ENCODE data around the gene MYL11.
"Not testable (repeated sequence)": the region's sequence is repeated elsewhere in the genome, so short reads cannot be mapped to it uniquely, and the experiment has no call there.

Gene MYL11, protein sequence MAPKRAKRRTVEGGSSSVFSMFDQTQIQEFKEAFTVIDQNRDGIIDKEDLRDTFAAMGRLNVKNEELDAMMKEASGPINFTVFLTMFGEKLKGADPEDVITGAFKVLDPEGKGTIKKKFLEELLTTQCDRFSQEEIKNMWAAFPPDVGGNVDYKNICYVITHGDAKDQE

DNA sequence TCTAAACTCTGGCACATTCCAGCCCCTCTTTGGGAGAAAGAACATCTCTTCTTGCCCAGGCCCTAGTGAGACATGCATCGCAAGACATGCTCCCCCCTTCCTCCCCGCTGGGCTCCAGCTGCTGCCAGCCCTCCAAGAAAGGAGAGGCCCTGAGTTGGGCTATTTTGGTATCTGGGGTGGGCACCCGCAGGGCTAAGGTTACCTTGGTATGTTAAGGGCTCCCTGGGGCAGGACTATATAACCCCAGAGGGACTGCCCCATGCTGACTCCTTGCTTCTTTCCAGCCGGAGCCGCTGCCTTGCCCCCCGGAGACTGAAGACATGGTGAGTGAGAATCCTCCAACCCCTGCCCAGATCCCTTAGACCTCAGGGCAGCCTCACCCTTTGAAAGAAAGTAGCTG lies at the start of gene MYL11:
TSS of gene MYL11 (plus strand) at position 265 of the 400 bp plus-strand sequence. CDS start at position 321, 56 bp downstream.
- H3K27ac ChIP-seq (ENCODE audit: low read length), result no peak within 1 kb of the TSS
- peaks cover 22% of the 10 kb centered on the region for H3K4me1 ChIP-seq (ENCODE audit: control insufficient read depth, insufficient read depth, low read length)
- H3K36me3 ChIP-seq (ENCODE audit: control insufficient read depth in 2 of 2, insufficient read depth in 2 of 2, low read length in 2 of 2), result no peaks in the 10 kb centered on the region
- H3K27me3 ChIP-seq (ENCODE audit: control insufficient read depth in 1 of 2, insufficient read depth in 2 of 2, low read length in 2 of 2), result no peaks in the 10 kb centered on the region
- no peak within 1 kb of the TSS for H3K4me3 ChIP-seq (ENCODE audit: low read length in 2 of 2)
- H3K9ac ChIP-seq (ENCODE audit: low read length in 2 of 2), result no peak within 1 kb of the TSS
- H3K9me3 ChIP-seq (ENCODE audit: control insufficient read depth in 2 of 2, low read length in 2 of 2), result no peaks in the 10 kb centered on the region

DNA sequence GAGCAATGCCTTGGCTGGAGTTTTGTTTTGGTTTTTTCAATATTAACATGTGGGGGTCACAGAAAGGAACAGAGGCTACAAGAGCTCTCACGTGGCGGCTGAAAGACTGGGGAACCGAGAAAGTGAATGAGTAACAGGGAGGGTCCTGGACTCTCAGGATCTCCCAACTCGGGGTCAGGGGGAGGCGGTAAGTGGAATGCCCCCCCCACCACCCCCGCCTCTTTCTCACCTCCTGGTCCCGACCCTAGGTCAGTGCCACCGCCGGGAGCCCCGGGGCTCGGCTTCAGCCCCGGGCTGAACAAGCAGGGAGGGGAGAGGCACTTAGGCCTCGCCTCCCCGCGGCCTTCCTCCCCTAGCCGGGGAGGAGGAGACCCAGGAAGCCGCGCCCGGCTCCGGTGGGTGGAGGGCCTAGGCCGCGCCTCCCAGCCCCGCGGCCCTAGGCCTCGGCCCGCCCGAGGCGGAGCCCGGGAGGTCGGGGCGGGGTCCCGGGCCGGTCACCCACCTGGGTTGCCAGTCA lies 40.1 kb upstream of the MYL11 start:
- H3K4me3 ChIP-seq (ENCODE audit: low read length in 2 of 2), result peak overlapping the region; percentile 46 to 76
- H3K36me3 ChIP-seq (ENCODE audit: control insufficient read depth in 2 of 2, insufficient read depth in 2 of 2, low read length in 2 of 2); H3K9me3 ChIP-seq (ENCODE audit: control insufficient read depth in 2 of 2, low read length in 2 of 2); H3K27me3 ChIP-seq (ENCODE audit: control insufficient read depth in 1 of 2, insufficient read depth in 2 of 2, low read length in 2 of 2): not testable (repeated sequence)
- H3K9ac ChIP-seq (ENCODE audit: low read length in 2 of 2), result peak overlapping the region; percentile 51 to 57
- H3K4me1 ChIP-seq (ENCODE audit: control insufficient read depth, insufficient read depth, low read length), result peaks cover 10% of the 10 kb centered on the region
- peak overlapping the region; percentile 53 for H3K27ac ChIP-seq (ENCODE audit: low read length)

DNA sequence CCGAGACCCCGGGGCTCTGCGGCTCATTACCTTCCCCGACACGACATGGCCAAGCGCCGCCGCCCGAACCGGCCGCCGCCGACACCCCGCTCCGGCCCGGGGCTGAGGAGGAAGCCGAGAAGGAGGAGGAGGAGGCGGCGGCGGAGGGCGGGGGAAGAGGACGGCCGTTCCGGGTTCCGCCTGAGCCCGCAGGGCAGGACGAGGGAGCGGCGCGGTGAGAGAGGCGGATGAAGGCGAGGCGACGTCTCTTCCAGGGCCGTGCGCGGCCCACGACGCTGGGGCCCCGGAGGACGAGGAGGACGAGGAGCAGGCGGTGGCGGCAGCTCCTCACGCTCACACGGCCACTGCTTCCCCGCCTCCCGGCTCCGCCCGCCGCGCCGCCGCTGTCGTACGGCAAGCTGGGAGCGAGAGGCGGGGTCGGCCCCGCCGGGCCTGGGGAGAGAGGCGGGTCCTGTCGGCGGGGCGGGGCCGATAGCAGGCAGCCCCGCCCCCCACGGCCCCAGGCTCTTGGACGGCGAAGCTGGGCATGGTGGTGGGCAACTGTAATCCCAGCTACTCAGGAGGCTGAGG lies 39.5 kb upstream of the MYL11 start:
- peak overlapping the region; percentile 64 to 79 for H3K9ac ChIP-seq (ENCODE audit: low read length in 2 of 2)
- H3K27me3 ChIP-seq (ENCODE audit: control insufficient read depth in 1 of 2, insufficient read depth in 2 of 2, low read length in 2 of 2); H3K36me3 ChIP-seq (ENCODE audit: control insufficient read depth in 2 of 2, insufficient read depth in 2 of 2, low read length in 2 of 2): not testable (repeated sequence)

DNA sequence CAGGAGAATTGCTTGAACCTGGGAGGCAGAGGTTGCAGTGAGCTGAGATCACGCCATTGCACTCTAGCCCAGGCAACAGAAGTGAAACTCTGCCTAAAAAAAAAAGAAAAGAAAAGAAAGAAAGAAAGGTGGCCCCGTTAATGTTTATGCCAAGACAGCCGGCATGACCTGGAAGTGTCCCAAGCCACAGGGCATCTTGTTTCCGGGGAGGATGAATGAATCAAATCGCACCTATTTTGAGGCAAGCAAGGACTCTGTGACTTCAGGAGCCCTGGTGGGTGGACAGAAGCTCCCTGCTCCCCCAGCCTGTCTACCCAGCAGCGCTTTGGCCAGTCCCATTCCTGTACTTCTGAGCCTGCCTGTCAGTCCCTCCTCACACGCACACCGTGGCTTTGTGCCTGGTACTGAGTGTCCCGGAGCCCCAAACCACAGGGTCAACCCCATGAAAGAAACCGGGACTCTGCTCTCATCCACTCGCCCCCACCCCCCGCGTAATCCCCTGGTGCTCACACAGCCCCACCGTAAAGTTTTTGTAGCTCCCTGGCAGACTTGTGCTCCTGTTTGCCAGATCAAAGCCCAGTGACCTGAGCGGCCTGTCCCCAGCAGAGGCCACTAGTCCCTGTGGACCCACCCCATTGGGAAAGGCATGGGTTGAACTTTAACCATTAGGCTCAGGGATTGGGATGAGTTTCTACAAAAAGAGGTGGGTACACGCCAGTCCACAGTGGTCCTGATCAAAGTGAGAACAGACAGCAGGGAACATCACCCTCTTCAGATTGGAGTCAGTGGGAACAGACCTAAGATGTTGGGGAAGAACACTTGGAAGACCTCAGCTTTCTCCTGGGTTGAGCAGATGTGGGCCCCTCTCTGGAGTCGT lies 38.8 kb upstream of the MYL11 start:
- Histone ChIP-seq H3K27ac (ENCODE audit: low read length) (peak overlapping the region; percentile 53), H3K9me3 (ENCODE audit: control insufficient read depth in 2 of 2, low read length in 2 of 2) (no peaks in the 10 kb centered on the region), H3K9ac (ENCODE audit: low read length in 2 of 2) (peak overlapping the region; percentile 64 to 74), H3K4me1 (ENCODE audit: control insufficient read depth, insufficient read depth, low read length) (peaks cover 10% of the 10 kb centered on the region), H3K4me3 (ENCODE audit: low read length in 2 of 2) (peak overlapping the region; percentile 64 to 76), H3K27me3 (ENCODE audit: control insufficient read depth in 1 of 2, insufficient read depth in 2 of 2, low read length in 2 of 2) (no peaks in the 10 kb centered on the region), H3K36me3 (ENCODE audit: control insufficient read depth in 2 of 2, insufficient read depth in 2 of 2, low read length in 2 of 2) (no peaks in the 10 kb centered on the region)

More for the DNA sequence above, 39.5 kb upstream of the MYL11 start:
- peak overlapping the region; percentile 53 for H3K27ac ChIP-seq (ENCODE audit: low read length)
- H3K9me3 ChIP-seq (ENCODE audit: control insufficient read depth in 2 of 2, low read length in 2 of 2), result not testable (repeated sequence)
- peak overlapping the region; percentile 64 to 76 for H3K4me3 ChIP-seq (ENCODE audit: low read length in 2 of 2)
- peaks cover 10% of the 10 kb centered on the region for H3K4me1 ChIP-seq (ENCODE audit: control insufficient read depth, insufficient read depth, low read length)

DNA sequence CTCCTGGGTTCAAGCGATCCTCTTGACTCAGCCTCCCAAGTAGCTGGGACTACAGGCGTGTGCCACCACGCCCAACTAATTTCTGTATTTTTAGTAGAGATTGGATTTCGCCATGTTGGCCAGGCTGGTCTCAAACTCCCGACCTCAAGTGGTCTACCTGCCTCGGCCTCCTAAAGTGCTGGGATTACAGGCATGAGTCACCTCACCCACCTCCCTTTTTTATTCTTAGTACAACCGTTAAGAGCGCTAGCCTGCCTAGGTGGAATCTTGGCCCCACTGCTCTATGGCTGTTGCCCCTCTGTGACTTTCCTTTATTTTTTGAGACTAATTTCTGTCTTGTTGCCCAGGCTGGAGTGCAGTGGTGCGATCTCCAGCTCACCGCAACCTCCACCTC lies 36.6 kb upstream of the MYL11 start:
- H3K9me3 ChIP-seq (ENCODE audit: control insufficient read depth in 2 of 2, low read length in 2 of 2); H3K4me3 ChIP-seq (ENCODE audit: low read length in 2 of 2); H3K27me3 ChIP-seq (ENCODE audit: control insufficient read depth in 1 of 2, insufficient read depth in 2 of 2, low read length in 2 of 2); H3K9ac ChIP-seq (ENCODE audit: low read length in 2 of 2); H3K27ac ChIP-seq (ENCODE audit: low read length); H3K36me3 ChIP-seq (ENCODE audit: control insufficient read depth in 2 of 2, insufficient read depth in 2 of 2, low read length in 2 of 2): not testable (repeated sequence)
- peaks cover 10% of the 10 kb centered on the region for H3K4me1 ChIP-seq (ENCODE audit: control insufficient read depth, insufficient read depth, low read length)

DNA sequence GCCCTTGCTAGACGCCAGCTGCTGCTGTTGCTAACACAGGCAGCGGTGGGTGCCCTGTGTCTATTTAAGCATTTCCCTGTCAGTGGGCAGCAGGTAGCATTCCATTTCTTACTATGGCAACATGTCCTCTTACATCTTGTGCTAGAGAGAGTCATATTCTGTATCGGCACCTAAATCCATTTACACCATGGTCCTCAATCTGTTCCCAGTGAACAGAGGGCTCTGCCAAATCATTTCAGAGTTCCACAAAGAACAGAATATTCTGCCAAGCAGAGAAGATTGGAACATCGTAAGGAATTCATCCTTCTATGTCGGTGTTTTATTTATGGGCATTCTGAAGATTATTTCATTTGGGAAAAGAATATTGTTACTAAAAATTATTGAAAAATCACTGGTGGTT lies 35.9 kb upstream of the MYL11 start:
- H3K27ac ChIP-seq (ENCODE audit: low read length); H3K9me3 ChIP-seq (ENCODE audit: control insufficient read depth in 2 of 2, low read length in 2 of 2); H3K4me3 ChIP-seq (ENCODE audit: low read length in 2 of 2); H3K27me3 ChIP-seq (ENCODE audit: control insufficient read depth in 1 of 2, insufficient read depth in 2 of 2, low read length in 2 of 2); H3K9ac ChIP-seq (ENCODE audit: low read length in 2 of 2); H3K36me3 ChIP-seq (ENCODE audit: control insufficient read depth in 2 of 2, insufficient read depth in 2 of 2, low read length in 2 of 2): not testable (repeated sequence)
- H3K4me1 ChIP-seq (ENCODE audit: control insufficient read depth, insufficient read depth, low read length), result peaks cover 10% of the 10 kb centered on the region

DNA sequence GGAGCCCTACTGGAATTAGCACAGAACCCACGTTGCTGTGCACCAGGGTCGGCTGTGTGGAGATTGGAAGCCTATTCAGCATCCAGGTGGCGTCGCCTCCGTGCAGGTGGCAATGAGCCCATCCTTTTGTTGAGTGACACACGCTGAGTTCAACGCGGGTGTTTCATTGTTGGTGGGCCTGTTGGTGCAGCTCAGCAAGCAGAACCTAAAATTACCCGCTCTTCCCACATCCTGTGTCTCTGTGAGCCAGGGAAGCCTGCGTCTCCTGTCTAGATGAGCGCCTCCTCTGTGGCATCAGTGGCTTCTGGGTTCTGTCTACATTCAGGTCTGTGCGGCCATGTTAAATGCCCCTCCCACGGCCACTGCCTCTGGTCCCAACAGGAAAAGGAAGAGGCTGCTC lies 34.0 kb upstream of the MYL11 start:
- H3K27ac ChIP-seq (ENCODE audit: low read length), result no peak overlapping the region
- no peaks in the 10 kb centered on the region for H3K27me3 ChIP-seq (ENCODE audit: control insufficient read depth in 1 of 2, insufficient read depth in 2 of 2, low read length in 2 of 2)
- no peak overlapping the region for H3K9ac ChIP-seq (ENCODE audit: low read length in 2 of 2)
- H3K9me3 ChIP-seq (ENCODE audit: control insufficient read depth in 2 of 2, low read length in 2 of 2), result no peaks in the 10 kb centered on the region
- H3K4me3 ChIP-seq (ENCODE audit: low read length in 2 of 2), result no peak overlapping the region
- H3K36me3 ChIP-seq (ENCODE audit: control insufficient read depth in 2 of 2, insufficient read depth in 2 of 2, low read length in 2 of 2), result no peaks in the 10 kb centered on the region
- H3K4me1 ChIP-seq (ENCODE audit: control insufficient read depth, insufficient read depth, low read length), result peaks cover 7% of the 10 kb centered on the region

DNA sequence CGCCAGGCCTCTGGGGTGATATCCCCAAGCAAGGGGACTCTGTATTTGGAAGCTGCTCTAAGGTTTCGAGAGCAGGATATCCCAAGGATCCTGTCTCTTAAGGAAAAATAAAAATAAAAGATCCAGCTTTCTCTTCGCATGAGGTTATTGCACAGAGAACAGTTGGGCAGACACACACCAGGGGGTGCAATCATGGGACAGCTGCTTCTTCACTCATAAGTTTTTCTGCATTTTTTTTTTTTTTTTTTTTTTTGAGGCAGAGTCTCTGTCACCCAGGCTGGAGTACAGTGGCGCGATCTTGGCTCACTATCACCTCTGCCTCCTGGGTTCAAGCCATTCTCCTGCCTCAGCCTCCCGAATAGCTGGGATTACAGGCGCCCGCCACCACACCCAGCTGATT lies 32.6 kb upstream of the MYL11 start:
- not testable (repeated sequence) for H3K27me3 ChIP-seq (ENCODE audit: control insufficient read depth in 1 of 2, insufficient read depth in 2 of 2, low read length in 2 of 2); H3K4me1 ChIP-seq (ENCODE audit: control insufficient read depth, insufficient read depth, low read length); H3K36me3 ChIP-seq (ENCODE audit: control insufficient read depth in 2 of 2, insufficient read depth in 2 of 2, low read length in 2 of 2); H3K9ac ChIP-seq (ENCODE audit: low read length in 2 of 2); H3K4me3 ChIP-seq (ENCODE audit: low read length in 2 of 2); H3K27ac ChIP-seq (ENCODE audit: low read length); H3K9me3 ChIP-seq (ENCODE audit: control insufficient read depth in 2 of 2, low read length in 2 of 2)

DNA sequence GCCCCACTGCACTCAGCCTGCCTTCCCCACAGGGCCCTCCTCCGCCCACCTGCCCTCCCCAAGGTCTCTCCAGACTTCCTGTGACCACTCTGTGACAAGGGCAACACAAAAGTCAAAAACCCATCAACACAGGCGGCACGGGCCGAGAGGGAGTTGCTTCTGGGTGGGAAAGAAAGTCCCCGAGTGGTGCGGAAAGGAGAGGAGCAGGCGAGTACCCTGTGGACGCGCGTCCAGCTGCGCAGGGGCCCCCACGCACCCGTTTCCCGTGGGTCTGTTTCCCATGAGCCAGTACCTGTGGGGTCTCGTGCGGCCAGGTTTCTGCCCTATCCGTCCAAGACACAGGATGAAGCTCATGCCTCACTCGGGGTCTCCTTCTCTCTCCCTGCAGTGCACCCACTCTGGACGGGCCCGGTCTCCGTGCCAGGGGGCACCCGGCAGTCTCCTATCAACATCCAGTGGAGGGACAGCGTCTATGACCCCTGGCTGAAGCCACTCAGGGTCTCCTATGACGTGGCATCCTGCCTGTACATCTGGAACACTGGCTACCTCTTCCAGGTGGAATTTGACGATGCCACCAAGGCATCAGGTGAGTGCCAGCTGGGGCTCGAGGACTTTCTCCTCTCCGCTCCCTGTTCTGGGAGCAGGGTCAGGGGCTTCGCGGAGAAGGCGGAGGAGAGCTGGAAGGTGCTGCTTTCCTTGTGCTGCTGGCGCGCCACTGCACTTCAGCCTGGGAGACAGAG lies 31.7 kb upstream of the MYL11 start:
- Histone ChIP-seq H3K27me3 (ENCODE audit: control insufficient read depth in 1 of 2, insufficient read depth in 2 of 2, low read length in 2 of 2) (no peaks in the 10 kb centered on the region), H3K4me1 (ENCODE audit: control insufficient read depth, insufficient read depth, low read length) (no peaks in the 10 kb centered on the region), H3K4me3 (ENCODE audit: low read length in 2 of 2) (no peak overlapping the region), H3K9me3 (ENCODE audit: control insufficient read depth in 2 of 2, low read length in 2 of 2) (no peaks in the 10 kb centered on the region), H3K9ac (ENCODE audit: low read length in 2 of 2) (no peak overlapping the region), H3K36me3 (ENCODE audit: control insufficient read depth in 2 of 2, insufficient read depth in 2 of 2, low read length in 2 of 2) (no peaks in the 10 kb centered on the region), H3K27ac (ENCODE audit: low read length) (no peak overlapping the region)

DNA sequence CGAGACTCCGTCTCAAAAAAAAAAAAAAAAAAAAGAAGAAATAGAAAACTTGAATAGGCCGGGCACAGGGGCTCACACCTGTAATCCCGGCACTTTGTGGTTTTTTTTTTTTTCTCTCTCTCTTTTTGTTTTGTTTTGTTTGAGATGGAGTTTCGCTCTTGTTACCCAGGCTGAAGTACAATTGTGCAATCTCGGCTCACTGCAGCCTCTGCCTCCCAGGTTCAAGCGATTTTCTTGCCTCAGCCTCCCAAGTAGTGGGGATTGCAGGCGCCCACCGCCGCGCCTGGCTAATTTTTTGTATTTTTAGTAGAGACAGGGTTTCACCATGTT lies 31.1 kb upstream of the MYL11 start:
- not testable (repeated sequence) for H3K27ac ChIP-seq (ENCODE audit: low read length); H3K9ac ChIP-seq (ENCODE audit: low read length in 2 of 2); H3K4me1 ChIP-seq (ENCODE audit: control insufficient read depth, insufficient read depth, low read length); H3K4me3 ChIP-seq (ENCODE audit: low read length in 2 of 2); H3K36me3 ChIP-seq (ENCODE audit: control insufficient read depth in 2 of 2, insufficient read depth in 2 of 2, low read length in 2 of 2); H3K27me3 ChIP-seq (ENCODE audit: control insufficient read depth in 1 of 2, insufficient read depth in 2 of 2, low read length in 2 of 2); H3K9me3 ChIP-seq (ENCODE audit: control insufficient read depth in 2 of 2, low read length in 2 of 2)

Data from stomach smooth muscle (tissue), 2 donors.